NCI-H146 treated with DMSO at 0.1 percent for 48 hours (cell line): ENCODE measurements around the gene HOXD4.

Experiments used
- DNase-seq: peaks from one replicate; lab custom pipeline; 2025; ENCODE audit not compliant: unreplicated experiment; lab: John Stamatoyannopoulos, UW

HOXD4 gene

DNA sequence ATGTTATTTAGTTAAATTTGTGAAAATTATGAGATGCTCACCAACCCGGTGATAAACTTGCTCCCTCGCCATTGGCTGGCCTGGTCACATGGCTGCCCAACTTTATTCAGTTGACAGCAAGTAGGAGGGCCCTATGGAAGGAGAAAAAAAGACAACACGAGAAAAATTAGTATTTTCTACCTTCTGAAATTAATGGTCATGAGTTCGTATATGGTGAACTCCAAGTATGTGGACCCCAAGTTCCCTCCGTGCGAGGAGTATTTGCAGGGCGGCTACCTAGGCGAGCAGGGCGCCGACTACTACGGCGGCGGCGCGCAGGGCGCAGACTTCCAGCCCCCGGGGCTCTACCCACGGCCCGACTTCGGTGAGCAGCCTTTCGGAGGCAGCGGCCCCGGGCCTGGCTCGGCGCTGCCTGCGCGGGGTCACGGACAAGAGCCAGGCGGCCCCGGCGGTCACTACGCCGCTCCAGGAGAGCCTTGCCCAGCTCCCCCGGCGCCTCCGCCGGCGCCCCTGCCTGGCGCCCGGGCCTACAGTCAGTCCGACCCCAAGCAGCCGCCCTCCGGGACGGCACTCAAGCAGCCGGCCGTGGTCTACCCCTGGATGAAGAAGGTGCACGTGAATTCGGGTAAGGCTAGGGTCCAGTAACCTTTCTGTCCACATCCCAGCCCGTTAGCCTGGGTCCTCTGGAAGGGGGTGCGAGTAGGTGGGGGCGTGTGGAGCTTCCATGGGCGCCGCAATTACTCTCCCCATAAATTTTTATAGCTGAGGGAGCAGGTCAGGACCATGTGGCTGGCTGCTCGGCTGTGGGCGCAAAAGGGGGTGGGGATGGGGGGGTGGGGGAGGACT, at the start of gene HOXD4:
HOXD4 (plus strand) TSS at position 109 of the 846 bp plus-strand sequence; CDS start at position 193, 84 bp downstream.
- no peak for DNase-seq

- DNase-seq: no peak
Observed at GRCh38 chr2:176101842-176102241, 49.5 kb upstream of the HOXD4 start.

- no peak for DNase-seq
Observed at GRCh38 chr2:176102309-176102866, 49.0 kb upstream of the HOXD4 start.

GRCh38 chr2:176103194-176103593, 48.2 kb upstream of the HOXD4 start:
- no peak for DNase-seq

- no peak for DNase-seq
Observed at GRCh38 chr2:176103742-176104315, 47.5 kb upstream of the HOXD4 start.

GRCh38 chr2:176104316-176105077, 46.9 kb upstream of the HOXD4 start:
- no peak for DNase-seq

- no peak for DNase-seq
Observed at GRCh38 chr2:176105078-176105729, 46.1 kb upstream of the HOXD4 start.

DNA sequence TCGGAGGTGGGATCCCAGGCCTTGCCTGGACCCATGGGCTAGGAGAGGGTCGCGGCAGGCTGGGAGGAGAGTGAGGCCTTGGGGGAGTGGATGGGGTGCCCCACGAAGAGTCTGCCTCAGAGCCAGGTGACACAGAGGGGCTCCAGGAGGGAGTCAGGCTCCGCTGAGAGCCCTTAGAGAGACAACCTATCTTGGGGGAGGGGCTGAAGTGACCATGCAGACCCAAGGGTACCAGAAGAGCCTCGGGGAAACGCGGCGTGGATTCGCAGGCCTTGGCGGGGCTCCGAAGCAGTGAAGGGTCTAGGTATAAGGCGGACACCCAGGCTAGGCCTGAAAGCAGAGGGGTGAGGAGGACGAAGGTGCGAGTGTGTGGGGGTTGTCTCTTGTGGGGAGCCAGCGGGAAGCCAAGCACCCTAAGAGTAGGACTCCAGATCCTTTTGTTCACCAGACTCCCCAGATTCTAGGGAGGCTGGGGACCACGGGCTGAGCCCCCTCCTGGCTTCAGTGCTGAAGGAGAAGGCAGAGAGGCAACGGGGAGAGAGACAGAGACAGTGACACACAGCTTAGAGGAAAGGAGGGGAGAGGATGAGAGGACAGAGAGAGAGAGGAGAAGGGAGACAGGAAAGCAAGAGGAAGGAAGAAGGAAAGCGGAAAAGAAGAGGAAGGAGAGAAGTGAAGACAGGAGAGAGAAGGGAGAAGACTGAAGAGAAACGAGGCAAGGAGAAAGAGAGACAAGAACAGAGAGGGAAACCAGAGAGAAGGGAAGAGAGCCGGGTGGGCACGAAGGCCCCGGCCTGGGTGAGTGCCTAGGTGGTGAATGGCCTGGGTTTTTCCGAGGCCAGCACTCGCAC, 45.4 kb upstream of the HOXD4 start:
- no peak for DNase-seq

DNA sequence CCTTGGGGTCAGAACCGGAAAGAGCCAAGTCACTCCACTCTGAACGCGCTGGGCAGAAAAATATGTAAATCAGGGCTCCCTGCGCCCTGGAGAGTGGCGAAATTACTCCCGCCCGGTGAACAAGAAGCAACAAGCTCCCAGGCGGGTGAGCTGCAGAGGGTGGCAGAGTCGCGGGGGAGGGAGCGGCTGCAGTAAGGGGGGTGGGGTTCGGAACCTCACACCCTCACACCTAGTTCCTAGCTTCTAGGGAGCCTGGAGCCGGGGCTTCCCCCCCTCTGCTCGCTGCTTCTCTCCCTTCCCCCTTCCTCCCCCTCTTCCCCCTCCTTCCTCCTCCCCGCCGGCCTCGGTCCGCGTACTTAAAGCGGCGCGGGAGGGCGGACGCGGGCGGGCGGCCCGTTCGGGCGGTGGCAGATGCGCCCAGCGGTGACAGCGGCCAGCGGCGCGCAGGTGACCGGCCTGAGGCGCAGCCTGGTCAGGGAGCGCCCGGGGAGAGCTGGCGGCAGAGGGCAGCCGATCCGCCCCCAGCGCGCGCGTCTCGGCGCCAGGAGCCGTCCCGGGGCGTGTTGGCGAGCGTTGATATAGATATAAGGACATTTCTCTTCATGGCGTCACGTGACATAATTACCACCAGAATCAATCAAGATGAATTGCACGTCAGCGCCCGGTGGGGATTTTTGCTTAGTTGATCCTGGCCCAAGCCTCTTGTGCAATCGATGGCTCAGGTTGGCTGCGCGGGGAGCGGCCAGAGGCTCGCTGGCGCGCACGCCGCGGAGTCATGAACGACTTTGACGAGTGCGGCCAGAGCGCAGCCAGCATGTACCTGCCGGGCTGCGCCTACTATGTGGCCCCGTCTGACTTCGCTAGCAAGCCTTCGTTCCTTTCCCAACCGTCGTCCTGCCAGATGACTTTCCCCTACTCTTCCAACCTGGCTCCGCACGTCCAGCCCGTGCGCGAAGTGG, 44.5 kb upstream of the HOXD4 start, which contains the start of gene HOXD11:
HOXD11 (plus strand) TSS at position 700 of the 959 bp plus-strand sequence; CDS start at position 776, 76 bp downstream.
- DNase-seq: peak; percentile 63

GRCh38 chr2:176107731-176108181, 43.6 kb upstream of the HOXD4 start:
- no peak for DNase-seq

- no peak for DNase-seq
Observed at GRCh38 chr2:176109192-176109901, 42.0 kb upstream of the HOXD4 start.

GRCh38 chr2:176109946-176110345, 41.4 kb upstream of the HOXD4 start:
- no peak for DNase-seq

DNA sequence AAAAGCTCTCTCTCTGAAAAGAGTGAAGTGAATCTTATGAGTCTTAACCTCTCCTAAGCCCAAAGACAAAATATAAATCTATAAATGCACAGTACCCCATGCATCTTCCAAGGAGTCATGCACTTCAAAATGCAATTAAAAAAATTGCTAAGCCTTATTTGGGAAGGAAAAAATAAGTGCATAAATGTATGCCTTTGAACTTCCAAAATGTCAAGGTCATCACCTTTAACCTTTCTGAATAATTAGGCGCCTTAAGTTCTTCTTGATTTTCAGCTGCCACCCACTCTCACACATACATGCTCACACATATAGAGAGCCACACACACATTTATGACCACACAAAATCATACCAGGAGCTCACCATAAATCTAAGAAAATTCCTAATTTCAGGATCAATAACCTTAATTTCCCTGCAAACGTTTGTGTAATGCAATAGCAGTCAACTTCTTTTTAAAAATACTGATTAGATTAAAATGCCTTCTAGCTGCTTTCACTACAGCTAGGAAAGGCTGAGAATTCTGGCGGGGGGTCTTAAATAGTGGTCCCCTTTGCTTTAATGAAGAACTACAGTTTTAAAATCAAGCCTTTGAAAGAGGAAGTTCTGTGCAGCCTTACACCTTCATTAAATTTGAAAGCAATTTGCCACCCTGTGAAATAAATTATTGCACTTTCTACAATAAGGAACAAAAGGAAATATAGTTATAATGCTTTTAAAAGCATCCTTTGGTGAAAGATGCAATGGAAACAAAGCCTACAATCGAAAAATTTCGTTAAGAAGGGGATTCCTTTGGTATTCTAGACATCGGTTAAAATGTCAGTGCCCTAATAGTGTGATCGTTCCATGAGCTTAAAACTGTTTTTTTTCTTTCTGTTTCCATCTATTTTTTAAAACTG, 40.7 kb upstream of the HOXD4 start:
- no peak for DNase-seq

GRCh38 chr2:176111309-176111663, 40.1 kb upstream of the HOXD4 start:
- DNase-seq: no peak

DNA sequence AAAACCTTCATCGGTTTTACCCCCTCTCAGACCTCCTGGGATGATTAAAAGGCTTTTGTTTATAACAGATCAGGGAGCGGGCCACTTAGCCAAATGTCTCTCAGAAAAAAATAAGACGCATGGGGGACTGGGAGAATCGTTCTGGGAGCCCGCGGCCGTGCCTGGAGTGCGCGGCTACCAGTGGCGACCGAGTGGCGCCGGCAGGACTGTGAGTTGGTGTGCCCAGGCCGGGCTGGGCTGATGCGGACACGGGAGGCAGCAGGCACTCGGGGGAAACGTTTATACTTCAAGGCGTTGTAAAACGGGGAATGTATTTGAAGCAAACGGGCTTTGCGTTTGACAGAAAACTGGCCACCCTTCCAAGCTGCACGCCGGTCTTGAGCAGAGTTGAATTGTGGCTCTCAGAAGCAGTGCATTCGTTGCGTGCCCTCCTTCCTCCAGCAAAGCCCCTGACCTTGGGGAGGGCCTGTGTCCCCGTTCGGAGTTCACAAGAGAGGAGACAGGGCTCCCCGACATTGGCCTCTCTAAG, 39.4 kb upstream of the HOXD4 start:
- DNase-seq: no peak

DNA sequence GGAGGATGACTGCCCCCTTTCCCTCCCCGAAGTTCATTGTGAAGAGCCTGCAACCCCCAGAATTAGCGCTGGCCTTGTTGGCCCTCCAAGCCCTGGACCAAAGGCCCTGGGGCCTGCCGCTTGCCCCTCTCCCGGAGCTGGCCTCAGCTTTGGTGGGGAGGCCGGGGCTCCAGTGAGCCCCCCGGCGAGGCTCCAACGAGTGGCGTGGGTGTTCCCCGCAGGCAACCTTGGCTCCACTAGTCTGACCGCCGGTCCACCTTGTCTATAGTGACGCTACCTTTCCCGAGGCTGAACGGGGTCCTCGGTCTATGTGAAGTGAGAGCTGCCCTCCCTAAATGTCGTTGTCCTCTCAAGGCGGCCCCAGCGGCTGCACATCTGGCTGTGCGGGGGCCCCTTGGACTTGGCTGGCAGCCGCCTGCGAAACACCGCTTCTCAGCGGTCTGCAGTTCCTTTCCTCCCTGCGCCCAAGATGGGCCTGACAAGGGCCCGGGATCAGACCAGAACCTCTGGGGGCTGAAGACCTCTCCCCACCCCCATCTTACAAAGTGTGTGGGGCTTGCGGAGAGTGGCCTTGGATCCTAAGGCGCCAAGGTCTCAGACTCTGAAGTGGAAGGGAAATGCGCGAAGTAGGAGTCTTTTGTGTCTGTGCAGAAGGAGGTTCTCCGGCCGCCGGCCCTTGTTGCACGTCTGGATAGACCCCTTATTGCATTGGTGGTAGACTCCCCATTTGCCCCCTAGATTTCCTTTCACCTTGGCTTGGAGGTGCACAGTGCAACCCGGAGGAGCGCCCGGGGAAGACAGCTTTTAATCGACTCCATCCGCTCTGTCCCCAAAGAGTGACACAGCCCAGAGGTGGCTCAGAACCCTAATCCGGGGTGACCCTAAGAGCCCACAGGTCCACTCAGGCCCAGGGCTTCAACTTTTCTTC, 38.7 kb upstream of the HOXD4 start:
- DNase-seq: no peak
